Endodermal cell (in vitro differentiated cells): ENCODE measurements around the gene ANKRD44. TPM values are rescaled to one million over a fixed set of nuclear protein-coding genes. Genes with fewer than 3 reads are reported as not detected.

ENCODE experiments used
- DNase-seq: peaks from one replicate; pipeline ENCODE4 v3.0.0-alpha.2; 2017
- H3K27ac ChIP-seq: 2 replicates; pipeline ENCODE4 v1.5.1; 2013; ENCODE audit warnings: mild to moderate bottlenecking, low read depth, low read length, moderate library complexity
- H3K27me3 ChIP-seq: 2 replicates; pipeline ENCODE4 v1.6.1; 2013; ENCODE audit warnings: mild to moderate bottlenecking, low read length, moderate library complexity; ENCODE audit not compliant: insufficient read depth, control insufficient read depth, poor library complexity, severe bottlenecking
- H3K36me3 ChIP-seq: 2 replicates; pipeline ENCODE4 v1.7.0; 2013; ENCODE audit warnings: mild to moderate bottlenecking, low read length, moderate library complexity; ENCODE audit not compliant: control insufficient read depth, insufficient read depth
- H3K4me1 ChIP-seq: one replicate; pipeline ENCODE4 v1.7.0; 2013; ENCODE audit warnings: low read length; ENCODE audit not compliant: control insufficient read depth, insufficient read depth
- H3K4me3 ChIP-seq: 2 replicates; pipeline ENCODE4 v1.5.1; 2013; ENCODE audit warnings: mild to moderate bottlenecking, low read length, moderate library complexity
- H3K9ac ChIP-seq: 2 replicates; pipeline ENCODE4 v1.6.1; 2013; ENCODE audit warnings: mild to moderate bottlenecking, low read length, moderate library complexity; ENCODE audit not compliant: poor library complexity, severe bottlenecking; ENCODE audit errors: extremely low read depth
- H3K9me3 ChIP-seq: 2 replicates; pipeline ENCODE4 v1.6.1; 2013; ENCODE audit warnings: mild to moderate bottlenecking, low read length, moderate library complexity; ENCODE audit not compliant: control insufficient read depth
- H3K27ac Mint-ChIP-seq: 2 replicates; pipeline ENCODE4 v1.8.0; 2020; ENCODE audit warnings: mixed read lengths
- H3K27me3 Mint-ChIP-seq: 2 replicates; pipeline ENCODE4 v1.8.0; 2021; ENCODE audit warnings: mild to moderate bottlenecking, mixed read lengths; ENCODE audit not compliant: insufficient read depth
- H3K36me3 Mint-ChIP-seq: 2 replicates; pipeline ENCODE4 v1.8.0; 2020; ENCODE audit warnings: low read depth, mixed read lengths
- H3K4me1 Mint-ChIP-seq: 2 replicates; pipeline ENCODE4 v1.8.0; 2020; ENCODE audit warnings: mixed read lengths
- H3K4me3 Mint-ChIP-seq: 2 replicates; pipeline ENCODE4 v1.8.0; 2020; ENCODE audit warnings: mild to moderate bottlenecking, moderate library complexity, mixed read lengths
- H3K9me3 Mint-ChIP-seq: 2 replicates; pipeline ENCODE4 v1.8.0; 2020; ENCODE audit warnings: mild to moderate bottlenecking, mixed read lengths
- WGBS, 2 experiments: methylation state at CpG; one replicate each; pipeline versions ENCODE4 v1.1.5 to v1.1.7; 2013; ENCODE audit warnings: missing lambda C conversion rate in 2 of 2, mixed read lengths in 1 of 2; ENCODE audit not compliant: insufficient coverage in 1 of 2, insufficient read length in 1 of 2; 5-methylcytosine and 5-hydroxymethylcytosine counted together
- total RNA-seq, 2 donors: library from RNA; stranded (reverse); fragmentation: NEBNext Ultra II Directional in 1 of 2; extraction: Animal tissue kit (Norgen Biotek cat#: 25700) in 1 of 2; gene quantifications; 2 replicates in 1 of 2; 3 replicates in 1 of 2; pipeline ENCODE4 v1.2.1, GENCODE V29; 2021
- TF ChIP-seq, protein P1 (sequence below): fragments of 200-600 bp; sonication (generic); conservative IDR thresholded peaks from 2 replicates; pipeline ENCODE4 v1.5.0; 2021; ENCODE audit warnings: antibody characterized with exemption, mild to moderate bottlenecking

ANKRD44 gene
- total RNA-seq, 2 donors from 2014 or later: 6.2 to 10.6 TPM

DNA sequence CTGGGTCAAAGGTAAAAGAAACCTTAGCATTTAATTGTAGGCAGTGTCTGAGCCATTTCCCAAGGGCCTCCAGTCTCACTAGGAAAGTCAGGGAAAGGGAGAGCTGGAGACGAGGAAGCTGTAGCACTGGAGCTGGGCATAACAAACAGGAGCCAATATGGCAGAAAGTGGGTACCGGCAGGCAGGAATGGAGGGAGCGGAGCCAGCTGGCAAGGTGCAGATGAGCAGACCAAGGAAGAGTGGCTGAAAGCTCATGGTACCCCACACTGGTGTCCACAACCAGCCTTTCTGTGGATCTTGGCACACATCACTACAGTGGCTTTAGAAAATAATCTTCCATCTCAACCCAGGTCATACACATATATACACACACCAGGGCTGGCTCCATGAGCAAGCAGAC is 40.0 kb downstream of the ANKRD44 start:
- no peaks in the 10 kb centered on the region for H3K36me3 Mint-ChIP-seq
- TF ChIP-seq, protein P1, sequence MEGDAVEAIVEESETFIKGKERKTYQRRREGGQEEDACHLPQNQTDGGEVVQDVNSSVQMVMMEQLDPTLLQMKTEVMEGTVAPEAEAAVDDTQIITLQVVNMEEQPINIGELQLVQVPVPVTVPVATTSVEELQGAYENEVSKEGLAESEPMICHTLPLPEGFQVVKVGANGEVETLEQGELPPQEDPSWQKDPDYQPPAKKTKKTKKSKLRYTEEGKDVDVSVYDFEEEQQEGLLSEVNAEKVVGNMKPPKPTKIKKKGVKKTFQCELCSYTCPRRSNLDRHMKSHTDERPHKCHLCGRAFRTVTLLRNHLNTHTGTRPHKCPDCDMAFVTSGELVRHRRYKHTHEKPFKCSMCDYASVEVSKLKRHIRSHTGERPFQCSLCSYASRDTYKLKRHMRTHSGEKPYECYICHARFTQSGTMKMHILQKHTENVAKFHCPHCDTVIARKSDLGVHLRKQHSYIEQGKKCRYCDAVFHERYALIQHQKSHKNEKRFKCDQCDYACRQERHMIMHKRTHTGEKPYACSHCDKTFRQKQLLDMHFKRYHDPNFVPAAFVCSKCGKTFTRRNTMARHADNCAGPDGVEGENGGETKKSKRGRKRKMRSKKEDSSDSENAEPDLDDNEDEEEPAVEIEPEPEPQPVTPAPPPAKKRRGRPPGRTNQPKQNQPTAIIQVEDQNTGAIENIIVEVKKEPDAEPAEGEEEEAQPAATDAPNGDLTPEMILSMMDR: no peak
- H3K4me3 Mint-ChIP-seq: no peak overlapping the region
- Histone ChIP-seq H3K27me3 (no peaks in the 10 kb centered on the region), H3K9me3 (no peaks in the 10 kb centered on the region), H3K27ac (no peak overlapping the region), H3K9ac (no peak overlapping the region), H3K4me3 (no peak overlapping the region), H3K4me1 (peaks cover 10% of the 10 kb centered on the region), H3K36me3 (no peaks in the 10 kb centered on the region)
- H3K4me1 Mint-ChIP-seq: peaks cover 9% of the 10 kb centered on the region
- H3K27me3 Mint-ChIP-seq: no peaks in the 10 kb centered on the region
- H3K27ac Mint-ChIP-seq: no peak overlapping the region
- DNase-seq: no peak
- WGBS, 2 experiments: 94 to 100% methylated on average over 1 to 3 of the region's 3 CpGs
- no peaks in the 10 kb centered on the region for H3K9me3 Mint-ChIP-seq

DNA sequence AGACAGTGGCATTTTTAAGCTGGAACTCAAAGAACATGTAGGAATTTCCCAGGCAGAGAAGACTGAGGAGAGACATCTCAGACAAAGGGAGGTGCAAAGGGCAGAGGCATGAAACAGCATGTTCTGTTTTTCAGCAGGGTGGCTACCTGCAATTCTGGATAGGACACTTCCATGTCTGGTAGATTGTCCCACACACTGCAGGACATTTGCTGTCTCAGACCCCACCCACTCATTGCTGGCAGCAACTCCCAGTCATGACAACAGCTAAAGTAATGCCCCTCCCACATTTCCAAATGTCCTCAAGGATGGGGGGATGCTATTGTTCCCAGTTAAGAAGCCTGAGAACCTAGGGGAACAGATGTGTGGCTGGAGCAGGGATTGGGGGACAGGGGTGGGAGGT is 40.8 kb downstream of the ANKRD44 start:
- no peak overlapping the region for H3K9ac ChIP-seq
- H3K27ac Mint-ChIP-seq: no peak overlapping the region
- H3K27ac ChIP-seq: no peak overlapping the region
- DNase-seq: no peak
- TF ChIP-seq, protein P1: no peak
- H3K4me3 Mint-ChIP-seq: no peak overlapping the region
- no peaks in the 10 kb centered on the region for H3K27me3 ChIP-seq
- peaks cover 9% of the 10 kb centered on the region for H3K4me1 Mint-ChIP-seq
- H3K36me3 Mint-ChIP-seq: no peaks in the 10 kb centered on the region
- no peaks in the 10 kb centered on the region for H3K9me3 ChIP-seq
- no peaks in the 10 kb centered on the region for H3K36me3 ChIP-seq
- H3K4me1 ChIP-seq: peaks cover 10% of the 10 kb centered on the region
- no peaks in the 10 kb centered on the region for H3K27me3 Mint-ChIP-seq
- no peaks in the 10 kb centered on the region for H3K9me3 Mint-ChIP-seq
- no peak overlapping the region for H3K4me3 ChIP-seq

DNA sequence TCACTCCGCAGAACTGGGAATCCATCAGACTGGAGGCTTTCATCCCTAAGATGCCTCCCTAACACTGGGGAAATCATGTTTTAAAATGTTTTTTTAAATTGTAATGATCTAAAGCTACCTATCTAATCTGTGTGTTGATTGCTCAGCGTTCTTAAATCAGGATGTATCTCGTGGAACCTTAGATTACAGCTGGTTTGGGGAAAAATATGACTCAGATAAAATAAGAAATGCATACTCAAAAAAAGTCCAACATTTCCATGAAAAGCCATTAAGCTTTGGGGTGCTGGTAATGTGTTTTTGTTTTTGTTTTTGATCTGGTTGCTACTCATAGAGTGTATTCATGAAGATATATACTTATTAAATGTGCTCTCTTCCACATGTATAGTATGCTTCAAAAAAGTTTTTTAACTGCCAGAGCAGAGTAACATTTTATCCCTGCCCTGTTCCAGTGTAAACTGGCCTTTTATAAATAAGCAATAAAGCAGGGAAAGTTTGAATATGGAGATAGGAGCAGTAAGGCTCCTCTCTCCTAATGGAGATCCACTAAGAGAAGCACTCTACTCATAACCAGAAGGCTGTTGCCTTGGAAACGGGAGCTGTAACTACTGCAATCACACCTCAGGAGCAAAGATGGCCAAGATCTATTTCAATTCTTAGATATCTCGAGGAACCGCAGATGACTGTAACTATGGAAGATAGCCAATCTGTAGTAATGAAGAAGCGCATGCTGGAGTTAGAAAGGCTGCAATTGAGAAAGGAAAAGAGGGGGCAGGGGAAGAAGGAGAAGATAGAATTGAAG is 41.6 kb downstream of the ANKRD44 start:
- 84 to 88% methylated on average over 3 to 7 of the region's 7 CpGs for WGBS, 2 experiments
- no peaks in the 10 kb centered on the region for H3K27me3 ChIP-seq
- H3K9me3 ChIP-seq: no peaks in the 10 kb centered on the region
- TF ChIP-seq, protein P1: no peak
- no peaks in the 10 kb centered on the region for H3K36me3 ChIP-seq
- no peak overlapping the region for H3K9ac ChIP-seq
- no peaks in the 10 kb centered on the region for H3K27me3 Mint-ChIP-seq
- no peak overlapping the region for H3K27ac Mint-ChIP-seq
- no peak overlapping the region for H3K27ac ChIP-seq
- H3K4me3 ChIP-seq: no peak overlapping the region
- no peaks in the 10 kb centered on the region for H3K36me3 Mint-ChIP-seq
- peaks cover 9% of the 10 kb centered on the region for H3K4me1 Mint-ChIP-seq
- no peak for DNase-seq
- H3K4me1 ChIP-seq: peaks cover 10% of the 10 kb centered on the region
- no peak overlapping the region for H3K4me3 Mint-ChIP-seq
- H3K9me3 Mint-ChIP-seq: no peaks in the 10 kb centered on the region
